Activated CD8-positive, alpha-beta memory T cell treated with anti-CD3 and anti-CD28 coated beads for 48 hours (primary cell): ENCODE data around the gene GSTM5.
"Not testable (repeated sequence)": the region's sequence is repeated elsewhere in the genome, so short reads cannot be mapped to it uniquely, and the experiment has no call there.

Experiments
- DNase-seq, 3 experiments: peaks; one replicate each; pipeline ENCODE4 v3.0.0-alpha.2; 2020; ENCODE audit warnings: low read depth in 2 of 3, low spot score in 2 of 3

The GSTM5 gene

DNA sequence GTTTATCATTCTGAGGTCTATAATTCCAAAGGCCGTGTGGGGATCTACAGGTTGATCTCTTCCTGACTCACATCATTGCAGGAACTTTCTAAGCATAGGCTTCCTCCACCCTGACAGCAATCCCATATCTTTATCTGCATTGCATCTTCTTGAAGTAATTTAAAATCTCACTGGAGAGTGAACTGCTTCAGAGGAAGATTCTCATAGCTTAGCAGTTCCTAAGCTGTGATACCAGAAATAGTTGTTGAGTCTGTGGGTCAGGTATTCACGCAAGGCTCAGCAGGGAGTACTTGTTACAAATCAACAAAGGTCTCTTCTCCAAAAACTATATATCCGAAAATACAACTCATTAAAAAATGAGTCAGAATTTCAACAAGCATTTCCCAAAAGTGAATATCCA, 16.9 kb upstream of the GSTM5 start:
- DNase-seq = not testable (repeated sequence)

DNA sequence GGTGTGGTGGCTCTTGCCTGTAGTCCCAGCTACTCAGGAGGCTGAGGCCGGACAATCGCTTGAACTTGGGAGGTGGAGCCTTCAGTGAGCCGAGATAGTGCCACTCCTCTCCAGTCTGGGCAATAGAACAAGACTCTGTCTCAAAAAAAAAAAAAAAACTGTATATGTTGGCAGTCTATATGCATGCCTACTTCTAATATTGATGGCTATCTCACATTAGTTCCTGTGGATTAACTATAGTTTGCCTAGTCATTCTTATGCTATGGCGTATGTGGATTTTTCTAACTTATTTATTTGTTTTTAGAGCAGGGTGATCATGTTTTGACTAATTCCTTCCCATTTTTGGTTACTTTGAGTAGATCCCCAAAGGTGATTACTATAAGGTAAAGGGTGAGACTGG, 15.0 kb upstream of the GSTM5 start:
- no peak for DNase-seq

DNA sequence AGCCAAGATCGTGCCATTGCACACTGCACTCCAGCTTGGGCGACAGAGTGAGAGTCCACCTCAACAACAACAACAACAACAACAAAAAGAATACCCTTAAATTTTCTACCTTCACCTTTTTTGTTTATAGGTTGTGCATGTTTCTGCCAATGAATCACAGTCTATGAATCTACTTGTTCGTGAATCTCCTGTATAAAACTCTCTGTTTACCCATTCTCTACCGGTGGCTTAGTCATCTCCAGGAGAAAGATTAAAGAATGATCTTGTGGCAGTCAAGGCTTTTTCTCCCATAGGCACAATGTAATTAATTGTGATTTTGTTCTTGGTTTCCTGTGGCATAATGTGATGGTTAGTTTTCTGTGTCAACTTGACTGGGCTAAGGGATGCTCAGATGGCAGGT, 14.2 kb upstream of the GSTM5 start:
- DNase-seq = not testable (repeated sequence)

DNA sequence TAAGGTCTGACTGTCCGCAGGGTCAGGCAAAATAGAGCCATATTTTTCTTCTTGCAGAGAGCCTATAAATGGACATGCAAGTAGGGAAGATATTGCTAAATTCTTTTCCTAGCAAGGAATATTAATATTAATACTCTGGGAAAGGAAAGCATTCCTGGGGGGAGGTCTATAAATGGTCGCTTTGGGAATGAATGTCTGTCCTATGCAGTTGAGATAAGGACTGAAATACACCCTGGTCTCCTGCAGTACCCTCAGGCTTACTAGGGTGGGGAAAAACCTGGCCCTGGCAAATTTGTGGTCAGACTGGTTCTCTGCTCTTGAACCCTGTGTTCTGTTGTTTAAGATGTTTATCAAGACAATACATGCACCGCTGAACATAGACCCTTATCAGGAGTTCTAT, 9.1 kb upstream of the GSTM5 start:
- not testable (repeated sequence) for DNase-seq

DNA sequence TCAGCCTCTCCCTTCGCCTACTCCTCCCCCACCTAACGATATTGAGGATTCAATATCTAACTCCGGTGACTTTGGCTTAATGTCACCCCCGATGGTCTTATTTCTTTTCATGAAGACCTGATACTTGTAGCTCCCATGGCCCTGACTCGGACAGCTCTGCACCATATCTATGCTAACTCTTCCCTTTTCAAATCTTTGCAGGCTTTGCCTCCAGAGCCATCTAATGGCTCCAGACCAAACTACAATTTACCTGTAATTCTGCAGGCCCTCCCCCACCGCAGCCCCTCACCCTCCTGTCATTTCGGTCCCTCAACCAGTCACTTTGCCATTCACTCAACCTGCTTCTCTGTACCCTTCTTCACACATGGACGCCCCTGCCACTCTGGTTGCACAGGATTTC, 7.9 kb upstream of the GSTM5 start:
- DNase-seq = no peak

DNA sequence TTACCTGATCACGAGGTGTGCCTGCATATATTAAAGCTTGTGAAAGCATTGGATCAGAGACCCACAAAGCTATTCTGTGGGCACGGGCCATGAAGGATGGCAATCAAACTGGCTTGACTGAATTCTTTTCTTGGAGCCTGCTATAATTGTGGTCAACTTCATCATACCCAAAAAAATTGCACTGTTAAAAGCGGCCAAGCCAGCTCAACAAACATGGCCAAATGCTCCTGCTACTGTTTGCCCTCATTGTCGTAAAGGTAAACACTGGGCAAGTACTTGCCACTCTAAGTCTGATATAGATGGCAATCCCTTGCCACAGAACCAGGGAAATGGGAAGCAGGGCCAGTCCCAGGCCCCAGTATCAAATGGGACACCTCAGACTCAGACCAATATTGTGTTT, 6.6 kb upstream of the GSTM5 start:
- no peak for DNase-seq

DNA sequence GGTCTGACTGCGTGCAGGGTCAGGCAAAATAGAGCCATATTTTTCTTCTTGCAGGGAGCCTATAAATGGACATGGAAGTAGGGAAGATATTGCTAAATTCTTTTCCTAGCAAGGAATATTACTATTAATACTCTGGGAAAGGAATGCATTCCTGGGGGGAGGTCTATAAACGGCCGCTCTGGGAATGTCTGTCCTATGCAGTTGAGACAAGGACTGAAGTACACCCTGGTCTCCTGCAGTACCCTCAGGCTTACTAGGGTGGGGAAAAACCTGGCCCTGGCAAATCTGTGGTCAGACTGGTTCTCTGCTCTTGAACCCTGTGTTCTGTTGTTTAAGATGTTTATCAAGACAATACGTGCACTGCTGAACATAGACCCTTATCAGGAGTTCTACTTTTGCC, 3.1 kb upstream of the GSTM5 start:
- not testable (repeated sequence) for DNase-seq

DNA sequence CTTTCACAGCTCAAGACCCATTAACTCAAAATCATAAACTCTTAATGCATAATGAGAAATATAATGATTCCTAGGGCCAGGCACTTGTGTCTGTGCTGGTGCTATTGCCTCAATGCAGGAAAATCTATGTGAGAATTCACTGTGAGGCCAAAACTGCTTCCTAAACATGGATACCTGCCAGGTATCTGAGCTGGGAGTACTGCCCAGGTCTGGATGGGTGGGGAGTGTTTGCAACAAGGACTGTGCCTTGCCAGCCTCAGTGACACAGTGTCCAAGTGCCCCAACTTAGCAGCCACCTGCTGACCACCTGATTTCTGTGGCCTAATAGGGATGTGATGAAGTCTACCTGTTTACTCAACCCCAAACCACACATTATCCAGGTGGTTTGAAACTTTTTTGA, 2.2 kb upstream of the GSTM5 start:
- DNase-seq = not testable (repeated sequence)

DNA sequence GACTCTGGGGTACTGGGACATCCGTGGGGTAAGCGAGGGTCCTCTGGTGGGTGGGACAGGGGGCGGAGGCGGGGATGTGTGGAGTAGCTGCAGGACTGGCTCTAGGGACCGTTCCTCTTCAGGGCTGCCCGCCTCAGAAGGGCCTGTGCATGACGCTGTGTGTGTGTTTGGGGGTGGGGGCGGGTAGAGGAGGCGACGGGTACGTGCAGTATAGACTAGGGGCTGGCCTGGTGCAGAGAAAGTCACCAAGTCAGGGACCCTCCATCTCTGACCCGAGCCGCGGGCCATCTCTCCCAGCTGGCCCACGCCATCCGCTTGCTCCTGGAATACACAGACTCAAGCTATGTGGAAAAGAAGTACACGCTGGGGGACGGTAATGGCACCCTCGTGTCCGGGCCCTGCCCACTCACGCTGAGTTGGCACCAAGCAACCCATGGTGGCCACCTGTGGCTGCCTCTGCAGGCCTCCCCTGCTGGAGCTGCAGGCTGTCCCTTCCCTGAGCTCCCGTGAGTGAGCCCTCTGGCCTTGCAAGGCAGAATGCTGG, 342 bp downstream of the GSTM5 start:
- DNase-seq = no peak

DNA sequence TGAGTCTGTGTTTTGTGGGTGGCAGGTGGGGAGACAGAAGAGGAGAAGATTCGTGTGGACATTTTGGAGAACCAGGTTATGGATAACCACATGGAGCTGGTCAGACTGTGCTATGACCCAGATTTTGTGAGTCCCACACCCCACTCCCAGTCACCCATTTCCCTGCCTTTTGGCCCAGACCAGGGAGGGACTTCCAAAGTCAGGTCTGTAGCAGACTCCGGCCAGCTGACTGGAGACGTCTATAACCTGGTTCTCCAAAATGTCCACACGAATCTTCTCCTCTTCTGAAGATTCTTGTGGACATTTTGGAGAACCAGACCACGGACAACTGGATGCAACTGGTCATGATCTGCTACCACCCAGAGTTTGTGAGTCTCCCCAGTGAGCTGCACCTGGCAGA, 1.6 kb downstream of the GSTM5 start:
- DNase-seq = no peak

DNA sequence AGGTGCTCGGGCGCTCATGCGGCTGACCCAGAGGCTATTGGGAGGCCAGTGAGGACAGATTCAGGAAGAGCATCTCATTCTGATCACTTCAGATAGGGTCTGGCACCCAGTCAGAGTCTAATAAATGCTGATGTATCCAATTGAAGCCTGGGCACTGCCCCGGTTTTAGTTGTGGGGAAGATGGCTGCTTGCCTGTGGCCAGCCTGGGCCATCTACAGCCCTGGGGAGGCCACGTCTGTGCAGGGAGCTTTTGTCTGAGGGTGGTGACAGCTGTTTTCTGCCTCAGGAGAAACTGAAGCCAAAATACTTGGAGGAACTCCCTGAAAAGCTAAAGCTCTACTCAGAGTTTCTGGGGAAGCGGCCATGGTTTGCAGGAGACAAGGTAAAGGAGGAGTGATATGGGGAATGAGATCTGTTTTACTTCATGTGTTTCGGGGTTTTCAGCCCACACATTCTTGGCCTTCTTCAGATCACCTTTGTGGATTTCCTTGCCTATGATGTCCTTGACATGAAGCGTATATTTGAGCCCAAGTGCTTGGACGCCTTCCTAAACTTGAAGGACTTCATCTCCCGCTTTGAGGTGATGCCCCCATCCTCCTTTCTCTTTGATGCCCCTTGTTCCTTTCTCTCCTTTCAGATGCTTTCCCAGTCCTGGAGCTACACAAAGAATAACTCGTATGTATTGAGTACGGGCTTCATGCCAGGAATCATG, 2.8 kb downstream of the GSTM5 start:
- DNase-seq = no peak

DNA sequence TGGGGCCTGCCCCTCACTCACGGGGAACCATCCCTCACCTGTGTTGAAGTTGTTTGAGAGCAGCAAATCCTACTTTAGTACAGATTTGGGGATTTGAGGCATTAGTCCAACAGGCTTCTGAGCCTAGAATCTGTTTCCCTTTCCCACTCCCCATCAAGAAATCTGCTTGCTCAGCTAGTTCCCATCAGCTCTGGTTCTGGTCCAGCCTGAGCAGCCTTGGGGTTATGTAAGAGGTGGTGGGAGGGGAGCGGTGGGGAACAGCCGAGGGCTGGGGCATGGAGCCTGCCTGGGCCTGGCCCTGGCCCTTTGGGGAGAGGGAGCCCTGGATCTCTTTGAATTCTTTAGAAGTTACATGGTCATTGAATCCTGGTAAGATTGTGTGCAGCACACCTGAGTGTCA, 4.1 kb downstream of the GSTM5 start:
- DNase-seq = no peak

DNA sequence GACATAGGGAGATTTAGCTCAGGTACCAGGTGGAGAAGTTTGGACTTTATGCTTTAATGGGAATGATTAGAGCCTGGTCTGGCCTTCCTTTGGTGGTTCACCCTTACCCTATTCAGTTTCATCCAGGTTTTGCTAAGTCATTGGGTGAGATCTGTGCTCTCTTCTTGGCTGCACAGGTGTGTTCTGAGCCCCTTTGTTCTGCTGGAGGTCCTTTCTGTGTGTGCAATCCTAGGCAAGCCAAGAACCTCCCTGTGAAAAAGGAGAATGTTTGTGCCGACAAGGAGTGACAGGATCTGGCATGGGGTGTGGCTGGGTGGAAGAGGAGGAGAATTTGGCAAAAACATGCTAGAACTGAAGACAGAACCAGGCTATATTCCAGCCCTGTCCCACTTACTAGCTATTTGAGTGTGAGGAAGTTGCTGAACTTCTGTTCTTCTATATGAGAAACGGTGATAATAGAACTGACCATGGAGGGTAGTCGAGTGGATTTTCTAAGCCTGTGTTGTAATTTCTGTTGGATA, 4.6 kb downstream of the GSTM5 start:
- DNase-seq = no peak

DNA sequence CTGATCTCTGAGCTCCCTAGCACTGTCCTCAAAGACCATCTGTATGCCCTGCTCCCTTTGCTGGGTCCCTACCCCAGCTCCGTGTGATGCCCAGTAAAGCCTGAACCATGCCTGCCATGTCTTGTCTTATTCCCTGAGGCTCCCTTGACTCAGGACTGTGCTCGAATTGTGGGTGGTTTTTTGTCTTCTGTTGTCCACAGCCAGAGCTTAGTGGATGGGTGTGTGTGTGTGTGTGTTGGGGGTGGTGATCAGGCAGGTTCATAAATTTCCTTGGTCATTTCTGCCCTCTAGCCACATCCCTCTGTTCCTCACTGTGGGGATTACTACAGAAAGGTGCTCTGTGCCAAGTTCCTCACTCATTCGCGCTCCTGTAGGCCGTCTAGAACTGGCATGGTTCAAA, 5.7 kb downstream of the GSTM5 start:
- no peak for DNase-seq

DNA sequence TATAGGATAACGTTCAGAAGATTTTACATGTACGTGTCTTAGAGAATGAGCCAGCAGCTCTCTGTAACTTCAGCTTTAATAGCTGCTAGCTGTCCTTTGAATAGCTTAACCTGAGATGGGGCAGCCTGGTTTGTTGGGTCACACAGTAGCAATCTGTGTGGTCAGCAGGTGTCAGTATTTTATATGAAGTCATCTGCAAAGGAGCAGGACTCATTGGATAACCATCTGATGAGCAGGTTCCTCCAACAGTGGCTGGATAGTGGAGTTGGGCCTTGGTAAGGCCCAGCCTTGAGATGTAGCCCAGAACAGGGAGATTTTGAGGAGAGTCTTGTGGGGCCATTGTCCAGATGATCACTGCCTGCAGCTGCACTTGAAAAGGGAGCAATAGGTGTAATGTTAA, 6.4 kb downstream of the GSTM5 start:
- DNase-seq = no peak

DNA sequence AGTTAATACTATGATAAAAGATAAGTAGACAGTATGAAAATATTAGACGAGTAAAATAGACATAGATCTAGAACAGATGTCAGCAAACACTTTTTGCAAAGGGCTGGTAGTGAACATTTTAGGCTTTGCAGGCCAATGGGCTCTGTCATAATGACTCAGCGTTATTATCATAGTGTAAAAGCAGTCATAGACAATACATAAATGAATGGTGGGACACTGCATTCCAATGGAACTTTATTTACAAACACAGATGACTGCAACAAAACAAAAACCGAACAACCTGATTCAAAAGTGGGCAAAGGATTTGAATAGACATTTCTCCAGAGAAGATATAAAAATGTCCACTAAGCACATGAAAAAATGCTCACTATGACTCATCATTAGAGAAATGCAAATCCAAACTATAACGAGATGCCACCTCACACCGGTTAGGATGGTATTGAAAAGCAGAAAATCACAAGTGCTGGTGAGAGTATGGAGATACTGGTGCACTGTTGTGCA, 7.3 kb downstream of the GSTM5 start:
- DNase-seq = no peak

DNA sequence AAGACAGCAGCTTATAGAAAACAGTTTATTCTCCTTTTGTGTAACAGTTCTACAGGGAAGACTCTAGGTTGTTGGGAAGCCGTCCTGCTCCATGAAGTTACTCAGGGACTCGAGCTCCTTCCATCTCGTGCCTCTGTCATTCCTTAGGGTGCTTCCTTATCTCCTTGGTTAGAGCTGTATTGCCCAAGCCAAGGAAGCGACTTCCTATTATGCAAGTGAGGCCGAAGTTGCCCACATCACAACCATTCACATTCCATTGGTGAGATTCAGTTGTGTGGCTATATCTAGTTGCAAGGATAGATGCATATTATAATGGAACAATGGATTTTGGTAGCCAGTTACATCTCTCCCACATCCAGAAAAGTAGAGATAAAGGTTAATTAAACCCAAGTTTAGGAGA, 9.0 kb downstream of the GSTM5 start:
- no peak for DNase-seq

DNA sequence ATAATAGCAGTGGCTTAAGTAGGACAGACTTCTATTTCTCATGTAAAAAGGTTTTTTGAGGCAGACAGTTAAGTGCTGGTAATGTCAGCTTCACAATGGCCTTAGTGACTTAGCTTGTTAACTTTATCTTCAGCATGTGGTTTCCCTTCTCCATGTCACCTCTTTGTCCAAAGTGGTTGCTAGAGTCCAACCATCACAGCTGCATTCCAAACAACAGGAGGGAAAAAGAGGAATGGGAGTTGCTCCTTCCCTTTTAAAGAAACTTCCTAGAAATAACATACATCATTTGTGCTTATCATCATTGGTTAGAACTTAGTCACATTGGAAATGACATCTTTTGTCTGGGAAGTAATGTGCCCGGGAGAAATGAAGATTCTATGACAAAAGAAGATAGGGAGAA, 9.9 kb downstream of the GSTM5 start:
- no peak for DNase-seq

DNA sequence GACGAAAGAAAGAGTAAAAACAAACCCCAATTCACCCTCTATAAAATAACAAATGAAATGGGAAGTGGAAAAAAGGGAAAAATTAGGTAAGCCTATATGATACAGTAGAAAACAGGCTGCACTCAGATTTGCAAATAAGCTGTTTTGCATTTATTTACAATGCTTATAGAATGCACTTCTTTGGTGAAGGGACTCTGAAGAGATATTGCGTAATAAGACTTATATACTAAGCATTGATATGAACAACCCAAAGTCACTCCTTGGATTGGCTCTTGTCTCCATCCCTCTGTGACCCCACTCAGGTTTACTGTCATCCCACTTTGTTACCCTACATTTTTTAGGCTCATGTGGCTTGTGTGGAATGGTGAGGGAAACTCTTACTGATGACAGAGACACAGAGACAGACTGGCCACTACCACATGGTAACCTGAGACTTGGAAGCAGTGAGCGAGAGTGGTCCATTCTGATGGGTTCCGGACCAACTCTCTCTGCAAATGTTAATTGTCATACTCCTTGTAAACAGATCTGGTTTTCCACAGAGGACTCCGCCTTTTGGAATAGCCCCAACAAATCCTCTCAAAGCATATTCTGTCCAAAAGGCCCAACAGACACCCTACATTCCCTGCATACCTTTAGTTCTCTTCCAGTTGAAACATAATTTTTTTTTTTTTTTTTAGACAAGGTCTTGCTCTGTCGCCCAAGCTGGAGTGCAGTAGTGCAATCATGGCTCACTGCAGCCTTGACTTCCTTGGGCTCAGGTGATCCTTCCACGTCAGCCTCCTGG, 11.0 kb downstream of the GSTM5 start:
- no peak for DNase-seq

DNA sequence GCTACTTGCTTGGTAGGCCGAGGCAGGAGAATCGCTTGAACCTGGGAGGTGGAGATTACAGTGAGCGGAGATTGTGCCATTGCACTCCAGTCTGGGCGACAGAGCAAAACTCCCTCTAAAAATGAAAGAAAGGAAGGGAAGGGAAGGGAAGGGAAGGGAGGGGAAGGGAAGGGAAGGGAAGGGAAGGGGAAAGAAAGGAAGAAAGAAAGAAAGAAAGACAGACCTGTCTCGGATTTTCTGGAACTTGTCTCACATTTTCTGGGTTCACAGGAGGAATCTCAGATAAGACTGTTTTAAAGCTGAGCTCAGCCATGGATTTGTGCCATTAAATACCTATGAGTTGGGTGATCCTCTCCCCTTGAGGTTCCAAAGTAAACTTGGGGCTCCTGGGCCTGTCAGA, 12.9 kb downstream of the GSTM5 start:
- DNase-seq = no peak

DNA sequence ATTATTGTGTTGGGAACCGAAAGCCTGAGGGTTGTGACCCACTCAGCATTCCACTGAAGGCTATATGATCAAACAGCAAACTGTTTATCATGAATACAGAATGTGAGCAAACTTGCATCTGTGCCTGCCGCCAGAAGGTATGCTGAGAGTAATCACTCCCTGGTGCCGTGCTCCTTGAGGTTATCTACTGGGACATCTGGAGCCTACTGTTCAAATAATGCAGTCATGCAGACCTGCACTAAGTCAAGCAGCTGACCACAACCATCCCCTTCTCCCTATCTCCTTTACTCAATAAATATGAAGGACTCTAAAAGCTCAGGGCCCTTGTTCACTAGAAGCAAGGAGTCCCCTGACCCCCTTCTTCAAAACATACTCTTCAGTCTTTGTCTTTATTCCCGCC, 13.5 kb downstream of the GSTM5 start:
- DNase-seq = no peak

DNA sequence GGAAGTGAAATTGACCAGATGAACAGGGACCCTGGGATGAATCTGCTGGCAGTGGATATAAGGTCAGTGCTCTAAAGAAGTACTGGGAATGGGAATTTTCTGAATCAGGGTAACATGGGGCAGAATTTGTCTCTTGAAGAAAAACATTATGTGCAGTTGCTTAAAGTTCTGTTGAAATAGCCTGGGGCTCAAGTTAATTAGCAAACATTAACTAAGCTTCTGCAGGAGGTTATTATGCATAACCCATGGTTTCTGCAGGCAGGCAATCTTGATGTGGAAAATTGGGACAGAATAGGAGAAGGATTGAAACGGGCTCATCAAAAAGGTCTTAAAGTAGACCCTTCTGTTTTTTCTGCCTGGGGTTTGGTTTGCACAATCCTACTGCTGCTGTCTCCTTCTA, 14.0 kb downstream of the GSTM5 start:
- no peak for DNase-seq
